ENCODE data around the gene FGGY.

The FGGY gene

DNA sequence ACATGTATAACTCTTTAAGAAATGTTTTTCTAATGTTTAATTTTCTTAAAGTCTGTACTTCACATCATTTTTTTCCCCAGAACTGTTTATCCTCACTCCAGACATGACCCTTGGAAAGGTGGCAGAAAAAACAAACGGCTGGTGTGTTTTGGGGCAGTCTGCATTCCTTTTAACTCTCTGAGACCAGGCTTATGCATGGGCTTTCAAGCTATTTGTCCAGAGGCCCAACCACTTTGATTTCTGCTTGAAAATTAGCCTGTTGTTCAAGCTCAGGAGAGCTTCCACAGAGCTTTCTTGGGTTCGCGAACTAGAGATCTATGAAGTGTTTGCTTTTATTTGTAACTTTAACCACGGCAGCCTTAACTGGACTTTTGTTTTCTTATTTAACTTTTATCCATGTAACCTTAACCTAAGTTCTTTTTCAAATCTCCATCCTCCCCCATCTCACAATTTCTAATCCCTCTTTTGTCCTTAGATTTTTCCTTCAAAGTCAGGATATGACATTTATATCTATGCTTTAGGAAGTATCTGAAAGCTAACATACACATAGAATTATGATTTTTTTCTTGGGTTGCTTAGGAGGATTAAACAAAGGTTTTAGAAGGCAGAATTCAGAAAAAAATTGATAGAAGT is 111.8 kb downstream of the FGGY start:
- H3K4me3 ChIP-seq (replicated peaks; ENCODE audit: low read depth, low read length): no peak overlapping the region
- H3K27me3 ChIP-seq (replicated peaks; ENCODE audit: control insufficient read depth, insufficient read depth, low read length): no peaks in the 10 kb centered on the region
- TF ChIP-seq CTCF (IDR thresholded peaks at IDR 0.05; ENCODE audit: insufficient read depth, low read length, poor library complexity, severe bottlenecking): no peak
- H3K36me3 ChIP-seq (ENCODE audit: control insufficient read depth, insufficient read depth, low read length): no peaks in the 10 kb centered on the region
- no peak for DNase-seq (ENCODE audit: extremely low read depth, insufficient read length)

DNA sequence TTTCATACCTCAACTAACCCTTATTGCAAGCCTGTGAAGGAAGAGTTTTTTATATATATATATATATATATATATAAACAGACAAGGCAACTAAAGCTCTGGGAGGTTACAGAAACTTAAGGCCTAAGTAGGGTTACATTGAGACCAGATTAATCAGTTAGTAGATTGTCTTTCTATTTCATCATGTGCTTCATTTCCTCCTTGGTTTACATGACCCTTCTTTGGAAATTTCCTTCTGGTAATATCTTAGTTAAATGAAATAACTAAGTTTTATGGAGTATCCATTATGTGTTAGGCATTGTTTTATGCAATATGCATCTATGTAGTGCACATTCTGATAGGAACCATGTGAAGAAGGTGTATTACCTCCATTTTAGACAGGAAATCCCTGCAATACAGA is 112.7 kb downstream of the FGGY start:
- no peaks in the 10 kb centered on the region for H3K27me3 ChIP-seq (replicated peaks; ENCODE audit: control insufficient read depth, insufficient read depth, low read length)
- H3K4me3 ChIP-seq (replicated peaks; ENCODE audit: low read depth, low read length): no peak overlapping the region
- DNase-seq (ENCODE audit: extremely low read depth, insufficient read length): no peak
- TF ChIP-seq CTCF (IDR thresholded peaks at IDR 0.05; ENCODE audit: insufficient read depth, low read length, poor library complexity, severe bottlenecking): no peak
- no peaks in the 10 kb centered on the region for H3K36me3 ChIP-seq (ENCODE audit: control insufficient read depth, insufficient read depth, low read length)

GRCh38 chr1:59409986-59410385 is 113.1 kb downstream of the FGGY start:
- no peaks in the 10 kb centered on the region for H3K36me3 ChIP-seq (ENCODE audit: control insufficient read depth, insufficient read depth, low read length)
- DNase-seq (ENCODE audit: extremely low read depth, insufficient read length): no peak
- no peak for TF ChIP-seq CTCF (IDR thresholded peaks at IDR 0.05; ENCODE audit: insufficient read depth, low read length, poor library complexity, severe bottlenecking)
- no peak overlapping the region for H3K4me3 ChIP-seq (replicated peaks; ENCODE audit: low read depth, low read length)
- no peaks in the 10 kb centered on the region for H3K27me3 ChIP-seq (replicated peaks; ENCODE audit: control insufficient read depth, insufficient read depth, low read length)

DNA sequence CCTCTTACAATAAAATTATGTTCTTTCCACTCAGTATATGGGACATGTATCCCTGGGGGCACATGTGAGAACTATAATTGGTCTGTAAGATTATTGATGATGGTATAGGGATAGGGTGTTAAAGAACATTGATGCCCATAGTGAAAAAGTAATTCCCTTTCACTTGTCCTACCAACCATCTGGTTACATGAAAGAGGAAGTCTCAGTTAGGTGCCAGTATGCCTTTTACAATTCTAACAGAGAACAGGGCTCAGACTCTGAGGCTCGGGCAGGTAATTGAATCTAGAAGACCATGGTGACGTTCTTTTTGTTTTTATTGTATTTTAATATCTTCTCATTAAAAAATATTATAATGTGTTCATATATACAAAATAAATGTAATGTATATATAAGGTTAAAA is 113.6 kb downstream of the FGGY start:
- H3K36me3 ChIP-seq (ENCODE audit: control insufficient read depth, insufficient read depth, low read length): no peaks in the 10 kb centered on the region
- DNase-seq (ENCODE audit: extremely low read depth, insufficient read length): no peak
- no peak overlapping the region for H3K4me3 ChIP-seq (replicated peaks; ENCODE audit: low read depth, low read length)
- TF ChIP-seq CTCF (IDR thresholded peaks at IDR 0.05; ENCODE audit: insufficient read depth, low read length, poor library complexity, severe bottlenecking): no peak
- no peaks in the 10 kb centered on the region for H3K27me3 ChIP-seq (replicated peaks; ENCODE audit: control insufficient read depth, insufficient read depth, low read length)

DNA sequence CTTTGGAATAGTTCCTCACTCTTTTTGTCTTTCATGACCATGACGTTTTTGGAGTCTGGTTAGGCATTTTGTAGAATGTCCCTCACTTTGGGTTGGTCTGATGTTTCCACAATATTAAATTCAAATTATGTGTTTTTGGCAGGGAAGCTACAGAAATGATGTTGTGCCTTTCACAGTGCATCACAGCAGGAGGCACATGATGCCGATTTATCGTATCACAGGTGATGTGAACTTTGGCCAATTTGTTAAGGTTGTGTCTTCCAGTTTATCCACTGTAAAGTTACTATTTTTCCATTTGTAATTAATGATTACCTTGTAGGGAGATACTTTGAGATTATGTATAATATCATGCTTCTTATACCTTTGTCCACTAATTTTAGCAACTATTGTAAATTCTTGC is 114.3 kb downstream of the FGGY start:
- no peak for TF ChIP-seq CTCF (IDR thresholded peaks at IDR 0.05; ENCODE audit: insufficient read depth, low read length, poor library complexity, severe bottlenecking)
- Histone ChIP-seq H3K4me3 (replicated peaks; ENCODE audit: low read depth, low read length) (no peak overlapping the region), H3K27me3 (replicated peaks; ENCODE audit: control insufficient read depth, insufficient read depth, low read length) (no peaks in the 10 kb centered on the region), H3K36me3 (ENCODE audit: control insufficient read depth, insufficient read depth, low read length) (no peaks in the 10 kb centered on the region)
- DNase-seq (ENCODE audit: extremely low read depth, insufficient read length): no peak

Data from GM06990 (cell line).